PC-3 (cell line): ENCODE data around the gene SMC1B. TPM values are rescaled to one million over a fixed set of nuclear protein-coding genes. Genes with fewer than 3 reads are reported as not detected.

Experiments used
- ATAC-seq: fragments of 200-7000 bp; cut with Tn5 transposase; 2 replicates; pipeline ENCODE4 v1.9.1; 2020; ENCODE audit warnings: mild to moderate bottlenecking, moderate library complexity
- BruUV-seq: library from RNA; stranded (reverse); fragments of 400-500 nt; replicated peaks from 2 replicates; lab custom pipeline; 2021; lab: Mats Ljungman, UMichigan
- CTCF ChIA-PET: fragments of 300-600 bp; sonication (Branson Sonifier 250); formaldehyde crosslinking; loops from one replicate; lab custom pipeline; 2022; ENCODE audit warnings: antibody characterized with exemption; lab: Charles Lee
- POLR2A ChIA-PET: fragments of 300-600 bp; sonication (Branson Sonifier 250); formaldehyde crosslinking; loops from one replicate; lab custom pipeline; 2022; ENCODE audit warnings: antibody characterized with exemption; ENCODE audit not compliant: unreplicated experiment; lab: Charles Lee
- DNase-seq: peaks from one replicate; pipeline ENCODE4 v3.0.0-alpha.2; 2015
- H2AFZ ChIP-seq: fragments of 300-600 bp; sonication (generic); 2 replicates; pipeline ENCODE4 v1.6.0; 2016; ENCODE audit warnings: antibody characterized with exemption, low read length
- H3F3A ChIP-seq: fragments of 300-600 bp; sonication (generic); one replicate; pipeline ENCODE4 v1.6.0; 2017; ENCODE audit warnings: antibody characterized with exemption, low read length, control low read depth, mild to moderate bottlenecking; ENCODE audit not compliant: unreplicated experiment
- H3K27ac ChIP-seq: fragments of 300-600 bp; sonication (generic); 2 replicates; pipeline ENCODE4 v1.5.1; 2016; ENCODE audit warnings: mild to moderate bottlenecking, low read length
- H3K27me3 ChIP-seq: fragments of 300-600 bp; sonication (generic); 2 replicates; pipeline ENCODE4 v1.6.1; 2016; ENCODE audit warnings: low read length, mixed read lengths
- H3K36me3 ChIP-seq: fragments of 300-600 bp; sonication (generic); 2 replicates; pipeline ENCODE4 v1.6.1; 2016; ENCODE audit warnings: low read depth, mixed run types, low read length, mixed read lengths
- H3K4me1 ChIP-seq: fragments of 300-600 bp; sonication (generic); 2 replicates; pipeline ENCODE4 v1.5.1; 2016; ENCODE audit warnings: low read length; ENCODE audit not compliant: insufficient read depth
- H3K4me2 ChIP-seq: fragments of 300-600 bp; sonication (generic); 2 replicates; pipeline ENCODE4 v1.6.0; 2016; ENCODE audit warnings: low read length
- H3K4me3 ChIP-seq: fragments of 300-600 bp; sonication (generic); 2 replicates; pipeline ENCODE4 v1.5.1; 2016; ENCODE audit warnings: mild to moderate bottlenecking, low read length, mixed read lengths
- H3K79me2 ChIP-seq: fragments of 300-600 bp; sonication (generic); 2 replicates; pipeline ENCODE4 v1.6.1; 2017; ENCODE audit warnings: low read length, mixed read lengths
- H3K9ac ChIP-seq: fragments of 300-600 bp; sonication (generic); 2 replicates; pipeline ENCODE4 v1.6.0; 2016; ENCODE audit warnings: mild to moderate bottlenecking, low read length
- H3K9me2 ChIP-seq: fragments of 300-600 bp; sonication (generic); replicated peaks from 2 replicates; pipeline ENCODE4 v1.6.1; 2016; ENCODE audit warnings: mixed run types, low read length, mixed read lengths
- H3K9me3 ChIP-seq: fragments of 300-600 bp; sonication (generic); 2 replicates; pipeline ENCODE4 v1.6.1; 2016; ENCODE audit warnings: low read length, mixed read lengths
- H4K20me1 ChIP-seq: fragments of 300-600 bp; sonication (generic); 2 replicates; pipeline ENCODE4 v1.6.1; 2016; ENCODE audit warnings: low read length, mixed read lengths
- EZH2 ChIP-seq: fragments of 300-600 bp; sonication (generic); IDR thresholded peaks from one replicate; pipeline ENCODE4 v1.6.1; 2017; ENCODE audit warnings: antibody characterized with exemption, mild to moderate bottlenecking, low read length; ENCODE audit not compliant: unreplicated experiment
- EZH2phosphoT487 ChIP-seq: fragments of 300-600 bp; sonication (generic); IDR thresholded peaks from 2 replicates; pipeline ENCODE4 v1.6.1; 2018; ENCODE audit warnings: mild to moderate bottlenecking, antibody characterized with exemption, low read length, borderline replicate concordance
- intact Hi-C: fragments of 100-400 bp; cut with micrococcal nuclease; formaldehyde crosslinking; loops from 2 replicates; pipeline ENCODE4 v1.9.0; 2023
- total RNA-seq: library from RNA; depleted of rRNA; stranded (reverse); fragments of >200 nt; gene quantifications from 2 replicates; pipeline ENCODE4 v1.2.3, GENCODE V29; 2014
- TF ChIP-seq, protein P1 (sequence below): fragments of 300-600 bp; sonication (generic); conservative IDR thresholded peaks from 2 replicates; pipeline ENCODE4 v1.5.1; 2017; ENCODE audit warnings: antibody characterized with exemption, low read depth, mild to moderate bottlenecking, low read length

Gene SMC1B
- total RNA-seq, 1 experiment from 2014 or later: 0.04 TPM

DNA sequence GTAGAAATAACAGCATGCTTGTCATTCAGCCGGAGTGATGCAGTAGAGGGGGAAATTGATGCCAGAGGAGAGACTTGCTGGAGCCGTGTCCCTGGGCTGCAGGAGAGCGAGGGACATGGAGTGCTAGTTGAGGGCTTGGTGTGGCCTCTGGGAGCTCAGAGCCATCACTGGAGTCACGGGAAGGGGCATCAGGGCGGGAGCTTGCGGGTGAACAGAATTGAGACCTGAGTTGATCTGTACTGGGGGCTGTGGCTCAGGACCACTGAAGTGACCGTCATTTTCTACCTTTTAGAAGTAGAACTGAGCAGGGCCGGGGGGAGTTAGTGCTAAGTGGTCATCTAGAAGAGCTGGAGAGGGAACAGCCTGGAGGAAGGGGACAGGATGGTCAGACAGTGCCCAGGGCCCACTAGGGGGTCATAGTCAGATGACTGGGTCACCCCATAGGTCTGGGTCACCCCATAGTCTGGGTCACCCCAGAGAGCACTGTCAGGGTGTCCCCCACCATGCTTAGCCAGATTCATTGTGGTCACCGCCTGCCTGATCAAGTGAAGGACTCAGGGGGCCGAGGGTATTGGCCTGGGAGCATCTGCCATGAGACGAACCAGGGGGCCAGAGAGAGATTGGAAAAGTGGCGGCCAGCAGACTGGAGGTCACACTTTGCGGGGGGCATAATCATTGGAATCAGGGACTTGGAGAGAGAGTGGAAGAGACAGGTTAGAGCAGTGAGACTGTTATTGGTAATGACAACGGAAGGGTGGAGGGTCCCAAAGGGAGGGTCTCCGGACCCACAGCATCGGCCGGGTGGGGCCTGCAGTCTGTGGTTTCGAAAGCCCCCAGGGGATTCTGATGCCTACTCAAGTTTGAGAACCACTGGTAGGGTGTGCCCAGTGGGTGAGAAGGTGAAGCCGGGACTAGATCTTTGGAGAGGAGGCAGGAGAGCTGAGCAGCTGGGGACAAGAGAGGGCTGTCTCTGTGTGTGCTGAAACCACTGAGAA, 15.3 kb upstream of the SMC1B start:
- H4K20me1 ChIP-seq: no peaks in the 10 kb centered on the region
- no TSS peak for BruUV-seq
- no peak overlapping the region for H3K27ac ChIP-seq
- intact Hi-C loops: no loop called here
- ATAC-seq: no peak
- H3K4me3 ChIP-seq: no peak overlapping the region
- no peaks in the 10 kb centered on the region for H3K27me3 ChIP-seq
- H3K36me3 ChIP-seq: no peaks in the 10 kb centered on the region
- CTCF ChIA-PET: no interaction called here
- no peak overlapping the region for H2AFZ ChIP-seq
- TF ChIP-seq, protein P1, sequence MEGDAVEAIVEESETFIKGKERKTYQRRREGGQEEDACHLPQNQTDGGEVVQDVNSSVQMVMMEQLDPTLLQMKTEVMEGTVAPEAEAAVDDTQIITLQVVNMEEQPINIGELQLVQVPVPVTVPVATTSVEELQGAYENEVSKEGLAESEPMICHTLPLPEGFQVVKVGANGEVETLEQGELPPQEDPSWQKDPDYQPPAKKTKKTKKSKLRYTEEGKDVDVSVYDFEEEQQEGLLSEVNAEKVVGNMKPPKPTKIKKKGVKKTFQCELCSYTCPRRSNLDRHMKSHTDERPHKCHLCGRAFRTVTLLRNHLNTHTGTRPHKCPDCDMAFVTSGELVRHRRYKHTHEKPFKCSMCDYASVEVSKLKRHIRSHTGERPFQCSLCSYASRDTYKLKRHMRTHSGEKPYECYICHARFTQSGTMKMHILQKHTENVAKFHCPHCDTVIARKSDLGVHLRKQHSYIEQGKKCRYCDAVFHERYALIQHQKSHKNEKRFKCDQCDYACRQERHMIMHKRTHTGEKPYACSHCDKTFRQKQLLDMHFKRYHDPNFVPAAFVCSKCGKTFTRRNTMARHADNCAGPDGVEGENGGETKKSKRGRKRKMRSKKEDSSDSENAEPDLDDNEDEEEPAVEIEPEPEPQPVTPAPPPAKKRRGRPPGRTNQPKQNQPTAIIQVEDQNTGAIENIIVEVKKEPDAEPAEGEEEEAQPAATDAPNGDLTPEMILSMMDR: no peak
- TF ChIP-seq EZH2 (no peak), EZH2phosphoT487 (no peak)
- no peaks in the 10 kb centered on the region for H3F3A ChIP-seq
- H3K79me2 ChIP-seq: no peaks in the 10 kb centered on the region
- H3K9ac ChIP-seq: no peak overlapping the region
- H3K9me2 ChIP-seq: no peaks in the 10 kb centered on the region
- no peaks in the 10 kb centered on the region for H3K9me3 ChIP-seq
- H3K4me2 ChIP-seq: no peak overlapping the region
- no peak for DNase-seq
- no peaks in the 10 kb centered on the region for H3K4me1 ChIP-seq
- POLR2A ChIA-PET: interaction anchor here (0.6 kb wide), 1 partner anchor 120 kb away, joined by 3 read pairs; no protein-coding TSS in a partner anchor

DNA sequence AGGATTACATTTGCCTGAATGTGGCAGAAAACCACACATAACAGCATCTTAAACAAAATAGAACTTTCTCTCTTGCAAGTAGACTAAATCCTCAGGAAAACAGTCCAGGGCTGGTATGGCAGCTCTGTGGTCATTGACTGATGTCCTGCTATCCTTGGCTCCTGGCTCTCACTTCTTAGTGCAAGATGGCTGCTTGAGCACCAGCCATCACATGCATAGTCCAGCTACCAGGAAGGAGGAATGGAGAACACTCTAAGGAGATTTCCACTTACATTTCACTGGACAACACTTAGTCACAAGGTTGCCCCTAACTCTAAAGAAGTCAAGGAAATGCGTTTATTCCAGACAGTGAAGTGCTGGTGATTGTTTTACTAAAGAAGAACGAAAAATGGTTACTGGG, 13.7 kb upstream of the SMC1B start:
- intact Hi-C loops: no loop called here
- H3F3A ChIP-seq: no peaks in the 10 kb centered on the region
- H3K9me3 ChIP-seq: no peaks in the 10 kb centered on the region
- no peaks in the 10 kb centered on the region for H4K20me1 ChIP-seq
- TF ChIP-seq EZH2: no peak
- TF ChIP-seq, protein P1: no peak
- no peak for TF ChIP-seq EZH2phosphoT487
- POLR2A ChIA-PET: no interaction called here
- H3K9ac ChIP-seq: no peak overlapping the region
- DNase-seq (no peak), ATAC-seq (no peak)
- no peaks in the 10 kb centered on the region for H3K27me3 ChIP-seq
- H2AFZ ChIP-seq: no peak overlapping the region
- no peaks in the 10 kb centered on the region for H3K4me1 ChIP-seq
- H3K4me3 ChIP-seq: no peak overlapping the region
- H3K4me2 ChIP-seq: no peak overlapping the region
- H3K36me3 ChIP-seq: no peaks in the 10 kb centered on the region
- BruUV-seq: no TSS peak
- no peaks in the 10 kb centered on the region for H3K79me2 ChIP-seq
- no peaks in the 10 kb centered on the region for H3K9me2 ChIP-seq
- CTCF ChIA-PET: no interaction called here
- H3K27ac ChIP-seq: no peak overlapping the region

DNA sequence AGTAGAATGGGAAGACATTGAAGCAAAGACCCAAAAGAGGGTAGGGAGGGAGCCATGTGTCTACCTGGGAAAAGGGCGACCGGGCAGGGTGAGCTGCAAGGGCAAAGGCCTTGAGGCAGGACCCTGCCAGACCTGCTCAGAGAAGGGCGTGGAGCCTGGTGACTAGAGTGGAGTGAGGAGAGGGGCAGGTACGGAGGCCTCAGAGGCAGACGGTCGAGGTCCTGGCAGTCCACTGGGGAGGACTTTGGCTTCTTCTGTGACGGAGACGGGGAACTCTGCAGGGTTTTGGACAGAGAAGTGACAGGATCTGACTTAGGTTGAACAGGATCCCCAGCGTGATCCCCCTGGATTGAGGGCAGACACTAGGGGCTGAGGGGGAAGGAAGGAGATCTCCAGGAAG, 13.0 kb upstream of the SMC1B start:
- BruUV-seq: no TSS peak
- H3K9me2 ChIP-seq: no peaks in the 10 kb centered on the region
- H3K4me2 ChIP-seq: no peak overlapping the region
- H3K27me3 ChIP-seq: no peaks in the 10 kb centered on the region
- no peak for ATAC-seq
- no peaks in the 10 kb centered on the region for H3K79me2 ChIP-seq
- TF ChIP-seq EZH2: no peak
- TF ChIP-seq, protein P1: no peak
- no peak for TF ChIP-seq EZH2phosphoT487
- no peak overlapping the region for H3K4me3 ChIP-seq
- no peaks in the 10 kb centered on the region for H3F3A ChIP-seq
- no peaks in the 10 kb centered on the region for H4K20me1 ChIP-seq
- H3K36me3 ChIP-seq: no peaks in the 10 kb centered on the region
- no peaks in the 10 kb centered on the region for H3K9me3 ChIP-seq
- no peaks in the 10 kb centered on the region for H3K4me1 ChIP-seq
- ChIA-PET POLR2A (no interaction called here), CTCF (no interaction called here)
- H2AFZ ChIP-seq: no peak overlapping the region
- no peak overlapping the region for H3K9ac ChIP-seq
- no peak for DNase-seq
- intact Hi-C loops: no loop called here
- no peak overlapping the region for H3K27ac ChIP-seq
